PC-9 (cell line): Measurements from ENCODE around the gene IP6K2.

Source experiments
- CTCF ChIP-seq: fragments of 200-600 bp; sonication (generic); conservative IDR thresholded peaks from 2 replicates; pipeline ENCODE4 v1.6.1; 2017; ENCODE audit warnings: mixed run types, antibody characterized with exemption, mild to moderate bottlenecking, moderate library complexity
- EZH2 ChIP-seq: fragments of 200-600 bp; sonication (generic); IDR thresholded peaks from 2 replicates; pipeline ENCODE4 v1.8.0; 2017; ENCODE audit warnings: antibody characterized with exemption, low read depth

GRCh38 chr3:48748754-48749153 lies 31.7 kb upstream of the IP6K2 start:
- no peak for TF ChIP-seq CTCF
- no peak for TF ChIP-seq EZH2
